GM18505 (cell line): ENCODE measurements around the gene ISM1.

Experiments used
- ATAC-seq: cut with Tn5 transposase; IDR thresholded peaks from one replicate; pipeline ENCODE4 v1.9.1; 2021; ENCODE audit not compliant: unreplicated experiment
- POLR2A ChIP-seq: IDR thresholded peaks from 4 replicates; pipeline ENCODE4 v1.6.1; 2011; ENCODE audit warnings: borderline replicate concordance; ENCODE audit not compliant: insufficient read depth, insufficient read length; ENCODE audit errors: extremely low read depth

The ISM1 gene

DNA sequence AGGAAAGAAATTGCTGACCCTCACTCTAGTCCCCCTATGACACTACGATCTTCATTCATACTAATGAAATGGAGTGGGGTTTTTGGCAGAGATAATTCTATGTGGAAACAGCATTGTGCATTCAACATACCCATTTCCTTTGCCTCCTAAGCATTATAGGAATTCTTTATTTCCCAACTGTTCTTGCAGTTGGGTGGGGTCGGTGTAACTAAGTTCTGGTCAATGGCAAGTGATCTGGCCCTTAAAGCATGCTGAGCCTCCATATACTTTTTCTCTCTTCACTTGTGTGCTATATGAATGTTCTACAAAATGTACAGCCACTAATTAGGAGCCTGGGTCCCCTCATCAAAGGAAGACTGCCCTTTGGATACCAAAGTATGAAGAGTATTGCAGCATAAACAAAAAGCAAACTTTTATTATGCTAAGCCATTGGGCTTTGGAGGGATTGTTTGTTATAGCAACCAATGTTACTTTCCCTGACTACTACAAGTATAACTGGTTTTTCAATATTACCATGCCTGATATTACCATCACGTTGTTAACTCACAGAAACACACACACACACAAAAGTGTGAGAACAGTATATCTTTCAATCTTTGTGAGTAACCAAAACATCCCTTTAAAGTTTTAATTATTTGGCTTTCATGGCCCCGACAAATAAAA lies 9.0 kb upstream of the ISM1 start:
- ATAC-seq: no peak
- TF ChIP-seq POLR2A: no peak

DNA sequence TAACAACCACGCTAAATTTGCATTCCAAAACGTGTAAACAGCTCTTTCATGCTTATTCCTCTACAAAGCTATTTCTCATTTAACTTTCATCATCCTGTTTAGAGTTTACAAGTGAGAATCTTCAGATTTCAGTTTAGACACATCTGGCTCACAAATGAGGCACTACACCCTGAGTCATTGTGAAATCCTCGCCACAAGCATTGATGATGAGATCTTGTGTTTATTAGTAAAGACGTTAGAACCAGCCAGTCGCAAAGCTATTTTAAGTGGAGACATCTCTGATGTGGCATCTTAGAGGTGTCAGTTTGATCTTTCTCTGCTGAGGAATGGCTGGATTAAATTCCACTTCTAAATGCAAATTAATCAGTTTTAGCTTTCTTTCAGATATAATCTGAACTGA lies 8.3 kb upstream of the ISM1 start:
- ATAC-seq: no peak
- no peak for TF ChIP-seq POLR2A

DNA sequence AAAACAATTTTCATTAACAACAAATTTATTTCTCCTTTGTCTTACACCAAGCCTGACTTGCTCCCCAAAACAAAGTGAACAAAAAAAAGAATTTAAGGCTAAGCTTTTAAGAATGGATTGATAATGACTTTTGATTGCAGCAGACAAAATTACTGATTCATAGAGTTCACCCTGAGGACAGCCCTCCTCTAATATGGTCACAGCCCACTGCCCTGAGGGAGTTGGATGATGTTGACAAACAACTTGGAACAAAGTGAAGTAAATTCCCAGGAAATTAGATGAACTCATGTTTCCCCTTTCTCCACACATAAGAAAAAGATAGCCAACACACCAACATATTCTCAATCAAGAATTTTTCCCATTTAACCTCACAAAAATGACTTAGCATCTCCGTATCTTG lies 7.7 kb upstream of the ISM1 start:
- no peak for TF ChIP-seq POLR2A
- ATAC-seq: no peak

DNA sequence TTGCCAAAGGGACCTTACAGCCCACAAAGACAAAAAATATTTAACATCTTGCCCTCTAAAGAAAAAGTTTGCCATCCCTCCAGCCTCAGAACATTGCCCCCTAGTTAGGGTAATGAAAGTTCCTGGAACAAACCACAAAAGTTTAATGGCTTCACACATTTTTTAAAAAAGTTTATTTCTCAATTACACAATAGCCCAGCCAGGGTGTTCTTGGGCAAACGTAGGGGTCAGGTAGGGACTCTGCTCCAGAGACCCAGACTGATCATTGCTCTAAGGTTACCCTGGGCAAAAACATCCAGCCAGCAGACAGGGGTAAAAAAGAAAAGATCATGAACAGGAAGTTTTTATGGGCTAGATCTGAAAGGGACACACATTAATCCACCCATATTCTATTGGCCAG lies 4.5 kb upstream of the ISM1 start:
- no peak for TF ChIP-seq POLR2A
- no peak for ATAC-seq

DNA sequence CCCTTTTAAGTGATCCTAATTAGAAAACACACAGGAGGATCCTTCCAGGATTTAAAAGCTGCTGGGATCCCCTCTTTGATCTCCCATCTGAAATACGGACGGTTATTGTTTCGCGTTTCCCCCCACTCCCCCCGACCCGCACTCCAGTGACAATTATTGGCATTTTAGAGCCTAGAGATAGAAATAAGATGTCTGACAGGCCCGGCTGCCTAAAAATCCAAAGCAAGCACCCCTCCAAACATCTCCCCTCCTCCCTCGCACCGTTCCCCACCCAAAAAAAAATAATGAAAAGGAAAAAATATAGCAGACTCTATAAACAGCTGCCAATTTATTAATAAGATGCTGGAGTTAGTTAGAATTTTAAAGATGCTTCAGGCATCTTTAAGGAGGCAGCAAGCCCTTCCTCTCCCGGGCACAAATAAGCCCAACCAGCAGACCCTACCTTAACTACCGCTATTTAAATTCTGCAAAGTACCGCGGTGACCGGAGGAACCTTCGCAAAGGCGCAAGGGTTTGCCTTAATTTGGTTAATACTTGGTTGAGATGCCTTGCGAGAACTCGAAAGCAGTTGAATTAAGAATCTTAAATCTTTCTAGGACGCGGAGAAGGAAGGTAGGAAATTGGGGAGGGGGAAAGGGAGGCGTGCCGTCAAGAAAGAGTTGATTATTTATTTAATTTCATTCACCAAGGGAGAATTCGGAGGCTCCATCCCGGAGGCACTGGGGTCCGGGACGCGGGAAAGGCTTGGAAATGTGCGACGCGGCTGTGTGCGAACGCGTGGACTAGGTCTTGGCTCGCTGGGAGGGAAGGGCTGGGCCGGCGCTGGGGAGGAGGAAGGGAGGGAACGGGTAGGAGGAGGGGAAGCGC lies 1.5 kb upstream of the ISM1 start:
- ATAC-seq: no peak
- TF ChIP-seq POLR2A: no peak

DNA sequence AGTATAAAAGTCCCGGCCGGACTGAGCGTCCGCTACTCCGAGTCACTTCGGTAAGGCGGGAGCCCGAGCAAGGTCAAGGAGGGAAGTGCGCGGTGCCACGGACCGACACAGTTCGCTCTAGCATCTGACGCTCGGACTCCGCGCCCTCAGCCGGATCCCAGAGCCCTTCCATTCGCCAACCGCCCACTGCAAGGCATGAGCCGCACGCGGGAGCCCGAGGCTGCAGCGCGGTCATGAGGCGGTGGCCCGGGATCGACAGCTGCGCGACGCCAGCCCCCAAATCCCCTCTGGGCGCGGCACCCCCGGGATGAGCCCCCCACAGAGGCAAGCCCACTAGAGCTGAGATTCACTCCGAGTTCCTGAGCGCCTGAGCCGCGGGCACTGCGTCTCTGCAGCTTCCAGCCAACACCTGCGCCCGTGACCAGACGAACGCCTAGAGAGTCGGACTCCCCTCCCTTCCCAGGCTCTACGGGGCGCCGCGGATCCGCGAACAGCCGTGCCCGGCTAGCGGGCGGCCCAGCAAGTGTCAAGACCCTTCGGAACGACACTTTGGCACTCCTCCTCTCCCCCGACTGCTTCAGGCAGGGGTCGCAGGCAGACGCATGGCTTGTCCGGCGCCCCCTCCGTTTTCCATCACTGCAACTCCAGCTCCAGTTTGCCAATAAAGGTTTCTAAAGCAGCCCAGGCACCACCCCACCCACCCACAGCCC lies 725 bp upstream of the ISM1 start:
- no peak for ATAC-seq
- TF ChIP-seq POLR2A: no peak

DNA sequence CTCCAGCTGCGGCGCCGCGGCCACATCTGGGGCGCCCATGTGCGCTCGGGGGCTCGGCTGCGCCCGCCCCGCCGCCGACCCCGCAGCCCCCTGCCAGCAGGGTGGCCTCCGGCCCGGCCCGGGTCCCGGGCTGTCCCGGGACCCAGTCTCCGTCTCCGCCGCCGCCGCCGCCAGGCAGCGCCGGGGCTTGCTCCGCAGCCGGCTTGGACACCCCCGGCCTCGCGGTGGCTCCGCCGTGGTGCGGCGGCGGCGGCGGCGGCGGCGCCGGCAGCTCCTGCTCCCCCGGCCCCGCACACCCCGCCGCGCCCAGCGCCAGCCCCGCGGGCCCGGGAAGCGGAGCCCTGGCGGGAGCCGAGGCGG lies 219 bp downstream of the ISM1 start:
- peak; percentile 51 for ATAC-seq

DNA sequence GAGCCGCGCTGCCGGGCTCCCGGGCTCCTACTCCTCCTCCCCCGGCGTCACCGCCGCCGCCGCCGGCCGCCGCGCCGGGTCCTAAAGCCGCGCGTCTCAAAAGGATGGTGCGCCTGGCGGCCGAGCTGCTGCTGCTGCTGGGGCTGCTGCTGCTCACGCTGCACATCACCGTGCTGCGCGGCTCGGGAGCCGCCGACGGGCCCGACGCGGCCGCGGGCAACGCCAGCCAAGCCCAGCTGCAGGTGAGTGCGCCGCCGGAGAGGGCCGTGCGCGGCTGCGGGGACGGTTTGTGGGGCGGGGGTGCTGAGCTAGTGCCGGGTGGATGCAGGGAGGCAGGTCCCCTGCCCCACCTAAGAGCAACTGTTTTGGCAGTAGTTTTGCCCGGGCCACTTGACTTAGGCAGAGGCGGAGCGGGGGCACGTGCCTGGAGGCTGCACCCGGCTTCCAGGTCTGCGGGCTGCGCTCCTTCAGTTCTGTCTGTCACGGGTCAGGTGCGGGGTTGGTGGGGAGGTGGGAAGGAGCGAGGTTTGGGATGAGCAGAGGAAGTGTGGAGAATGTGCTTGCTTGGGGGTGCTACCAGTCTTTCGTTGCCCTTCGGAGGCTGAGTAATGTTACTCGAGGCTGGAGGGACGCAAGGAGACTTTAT lies 722 bp downstream of the ISM1 start:
- peak; percentile 91 for ATAC-seq
- TF ChIP-seq POLR2A: no peak

More for the DNA sequence above, 219 bp downstream of the ISM1 start:
- no peak for TF ChIP-seq POLR2A

DNA sequence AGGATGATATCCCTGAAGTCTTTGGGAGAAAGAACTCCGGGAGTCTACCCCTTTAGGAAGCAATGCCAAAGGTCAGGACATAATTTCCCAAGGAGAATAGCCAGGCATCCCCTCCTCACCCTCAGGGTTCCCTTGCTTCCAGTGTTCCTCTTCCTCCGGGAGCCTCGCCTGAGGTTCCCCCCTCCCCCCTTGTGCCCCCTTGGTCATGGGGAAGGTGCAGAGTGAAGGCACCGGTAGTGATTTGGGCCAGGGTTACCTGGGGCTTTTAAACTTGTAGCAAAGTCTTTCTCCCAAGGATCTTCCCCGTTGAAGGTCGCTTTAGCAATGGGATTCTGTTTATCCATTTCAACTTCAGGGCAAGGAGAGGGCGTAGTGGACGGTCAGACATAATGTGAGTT lies 1.2 kb downstream of the ISM1 start:
- ATAC-seq: no peak
- TF ChIP-seq POLR2A: no peak

DNA sequence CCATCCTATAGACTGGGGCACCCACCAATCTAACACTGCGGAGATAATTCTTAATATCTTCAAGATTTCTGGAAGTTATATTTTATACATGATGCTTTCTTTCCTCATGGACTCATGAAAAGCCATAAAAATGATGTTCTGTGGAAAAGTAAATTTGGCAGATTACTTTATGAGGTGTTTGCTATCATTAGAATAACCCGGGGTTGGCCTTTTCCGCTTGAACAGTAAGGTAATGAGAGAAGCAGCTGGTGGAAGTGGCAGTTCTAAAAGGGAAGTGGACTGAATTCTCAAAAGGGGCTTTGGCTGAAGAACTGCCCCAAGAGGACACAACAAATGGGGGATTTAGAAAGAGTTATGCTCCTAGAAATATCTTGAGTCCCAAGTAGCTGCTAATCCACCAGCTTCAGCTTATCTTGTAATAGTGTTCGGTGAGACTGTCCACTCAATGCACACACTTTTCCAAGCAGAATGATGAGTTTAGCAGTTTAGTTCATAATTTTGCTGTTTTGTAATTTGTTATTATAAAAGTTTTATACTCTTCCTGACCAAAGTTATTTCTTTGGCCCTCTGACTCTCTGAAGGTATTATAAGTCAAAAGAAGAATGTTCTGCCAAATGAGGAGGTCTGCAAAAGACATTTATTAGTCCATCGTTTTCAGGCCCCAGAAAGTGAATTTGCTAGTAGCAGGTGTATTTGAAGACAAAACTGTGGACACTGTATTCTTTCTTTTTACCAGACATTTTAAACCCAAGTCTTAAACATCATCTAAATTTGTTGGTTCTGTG lies 2.9 kb downstream of the ISM1 start:
- ATAC-seq: no peak
- TF ChIP-seq POLR2A: no peak

DNA sequence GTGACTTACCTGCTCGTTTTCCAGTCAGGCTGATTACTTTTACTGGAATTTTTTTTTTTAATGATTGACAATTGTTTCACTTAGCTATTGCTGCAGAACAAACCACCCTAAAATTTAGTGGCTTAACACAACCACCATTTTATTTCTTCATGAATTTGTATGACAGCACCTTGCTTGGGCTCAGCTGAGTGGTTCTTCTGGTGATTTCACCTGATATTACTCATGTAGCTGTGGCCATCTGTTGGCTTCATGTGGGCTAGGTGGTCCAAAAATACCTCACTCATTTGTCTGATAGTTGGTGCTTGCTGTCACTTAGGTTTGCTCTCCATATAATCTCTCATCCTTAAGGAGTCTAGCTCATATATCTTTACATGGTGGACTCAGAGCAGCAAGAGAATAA lies 5.3 kb downstream of the ISM1 start:
- TF ChIP-seq POLR2A: no peak
- ATAC-seq: no peak

DNA sequence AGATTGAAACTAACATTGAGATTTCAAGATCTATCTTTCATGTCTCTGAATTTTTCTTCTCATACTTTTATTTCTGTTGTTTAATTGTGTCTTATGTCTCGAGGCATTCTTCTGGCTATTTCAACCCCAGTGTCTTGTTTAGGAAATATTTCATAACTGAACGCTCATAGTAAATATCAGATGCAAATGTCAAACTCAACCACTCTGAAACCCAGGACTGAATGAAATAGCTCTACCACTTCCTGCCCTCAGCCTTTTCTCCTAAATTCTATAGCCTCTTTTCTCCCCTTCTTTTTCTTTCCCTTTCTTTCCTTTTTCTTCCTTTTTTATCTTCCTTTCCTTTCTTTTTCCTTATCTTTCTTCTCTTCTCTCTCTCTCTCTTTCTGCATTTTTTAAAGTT lies 7.7 kb downstream of the ISM1 start:
- no peak for ATAC-seq
- no peak for TF ChIP-seq POLR2A
